Renal cortical epithelial cell (primary cell): ENCODE data around the gene GLMN. TPM values are rescaled to one million over a fixed set of nuclear protein-coding genes. Genes with fewer than 3 reads are reported as not detected.

Experiments used
- DNase-seq: peaks from one replicate; pipeline ENCODE4 v3.0.0-alpha.2; 2011; ENCODE audit warnings: low read depth
- total RNA-seq: library from RNA; depleted of rRNA; stranded (reverse); fragments of >200 nt; gene quantifications from 2 replicates; pipeline ENCODE4 v1.2.3, GENCODE V29; 2014

The GLMN gene, protein sequence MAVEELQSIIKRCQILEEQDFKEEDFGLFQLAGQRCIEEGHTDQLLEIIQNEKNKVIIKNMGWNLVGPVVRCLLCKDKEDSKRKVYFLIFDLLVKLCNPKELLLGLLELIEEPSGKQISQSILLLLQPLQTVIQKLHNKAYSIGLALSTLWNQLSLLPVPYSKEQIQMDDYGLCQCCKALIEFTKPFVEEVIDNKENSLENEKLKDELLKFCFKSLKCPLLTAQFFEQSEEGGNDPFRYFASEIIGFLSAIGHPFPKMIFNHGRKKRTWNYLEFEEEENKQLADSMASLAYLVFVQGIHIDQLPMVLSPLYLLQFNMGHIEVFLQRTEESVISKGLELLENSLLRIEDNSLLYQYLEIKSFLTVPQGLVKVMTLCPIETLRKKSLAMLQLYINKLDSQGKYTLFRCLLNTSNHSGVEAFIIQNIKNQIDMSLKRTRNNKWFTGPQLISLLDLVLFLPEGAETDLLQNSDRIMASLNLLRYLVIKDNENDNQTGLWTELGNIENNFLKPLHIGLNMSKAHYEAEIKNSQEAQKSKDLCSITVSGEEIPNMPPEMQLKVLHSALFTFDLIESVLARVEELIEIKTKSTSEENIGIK
- total RNA-seq: 11.2 and 15.3 TPM in 2 replicates

DNA sequence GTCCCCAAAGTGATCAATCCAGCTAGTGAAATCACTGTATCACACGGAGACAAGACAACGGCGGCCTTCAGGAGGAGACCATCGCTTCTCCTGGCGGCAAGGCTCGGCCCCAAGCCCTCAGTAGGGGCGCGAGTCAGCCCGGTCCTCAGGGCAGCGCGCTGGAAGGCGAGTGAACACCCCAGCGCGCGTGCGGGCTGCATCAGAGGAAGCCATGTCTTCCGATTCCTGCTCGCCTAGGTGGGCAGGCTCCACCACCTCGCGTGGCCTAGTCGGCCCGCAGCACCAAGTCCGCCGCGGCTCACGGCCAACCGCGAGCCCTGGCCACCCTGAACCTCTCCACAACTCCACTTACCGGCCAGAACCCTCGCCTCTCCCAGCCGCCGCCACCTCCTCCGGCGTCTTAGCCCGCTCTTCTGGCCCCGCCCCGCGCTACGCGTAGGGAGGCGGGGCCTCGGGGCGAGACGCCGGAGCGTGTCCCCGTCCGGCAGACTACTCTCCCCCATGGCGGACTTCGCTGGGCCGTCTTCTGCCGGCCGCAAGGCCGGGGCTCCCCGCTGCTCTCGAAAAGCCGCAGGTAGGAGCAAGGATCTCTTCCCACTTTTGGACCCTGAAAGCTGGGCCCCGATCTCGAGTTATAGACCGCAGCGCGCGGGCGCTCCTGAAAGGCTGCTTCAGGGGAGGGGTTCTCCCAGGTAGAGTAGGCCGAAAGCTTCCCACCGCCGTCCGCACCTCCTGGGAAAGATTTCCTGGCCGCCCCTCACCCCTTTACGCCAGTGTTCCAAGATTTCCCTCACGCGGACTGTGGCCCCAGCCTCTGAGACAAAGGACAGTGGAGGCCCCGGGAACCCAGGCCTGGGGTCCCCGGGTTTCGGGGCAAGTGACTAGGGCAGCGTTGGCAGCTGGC lies at the start of gene GLMN, which contains the start of gene RPAP2:
TSS of gene GLMN (minus strand) at position 415 of the 904 bp plus-strand sequence. CDS start 988 bp downstream, outside the sequence.
TSS of gene RPAP2 (plus strand) at position 487 of the 904 bp plus-strand sequence. CDS start at position 502, 15 bp downstream.
- DNase-seq: peak; percentile 58

- no peak for DNase-seq
Observed at GRCh38 chr1:92346866-92347640, 48.3 kb upstream of the GLMN start.

- no peak for DNase-seq
Observed at GRCh38 chr1:92343061-92343460, 44.3 kb upstream of the GLMN start.

GRCh38 chr1:92342401-92342800 lies 43.6 kb upstream of the GLMN start:
- DNase-seq: no peak

DNA sequence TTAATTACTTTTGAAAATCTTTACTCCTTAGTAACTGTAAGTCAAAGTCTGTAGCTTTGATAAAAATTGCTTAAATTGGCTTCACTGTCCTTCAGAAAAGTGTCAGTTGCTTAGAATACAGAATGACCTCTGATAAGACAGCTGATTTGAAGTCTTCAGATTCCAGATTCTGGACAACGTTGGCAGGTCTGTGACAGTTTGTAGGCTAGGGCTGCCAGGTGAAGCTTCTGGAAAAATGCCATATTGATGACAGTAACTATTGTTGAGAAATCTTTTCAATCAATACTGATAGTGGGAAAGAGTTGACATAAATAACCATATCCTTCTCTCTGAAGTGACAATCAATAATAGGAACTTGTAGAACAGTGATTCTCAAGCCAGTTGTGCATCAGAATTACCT lies 41.4 kb upstream of the GLMN start:
- DNase-seq: no peak

DNA sequence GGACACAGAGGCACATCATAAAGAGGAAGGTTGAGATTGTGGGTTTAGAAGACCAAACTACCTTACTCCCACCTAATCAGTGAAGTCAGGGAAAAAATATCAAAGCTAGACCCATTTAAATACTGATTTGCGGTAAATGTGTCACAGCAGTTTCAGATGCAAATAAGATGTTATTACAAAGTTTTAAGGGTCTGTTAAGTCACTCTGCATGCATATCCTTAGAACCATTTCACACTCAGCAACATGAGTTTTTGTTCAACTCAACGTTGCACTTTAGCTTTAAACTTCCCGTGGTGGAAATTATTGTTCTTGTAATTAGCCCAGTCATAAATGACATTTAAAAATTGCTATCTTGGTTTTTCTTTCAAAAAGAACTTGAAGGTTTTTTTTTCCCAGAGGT lies 34.9 kb upstream of the GLMN start:
- DNase-seq: no peak

DNA sequence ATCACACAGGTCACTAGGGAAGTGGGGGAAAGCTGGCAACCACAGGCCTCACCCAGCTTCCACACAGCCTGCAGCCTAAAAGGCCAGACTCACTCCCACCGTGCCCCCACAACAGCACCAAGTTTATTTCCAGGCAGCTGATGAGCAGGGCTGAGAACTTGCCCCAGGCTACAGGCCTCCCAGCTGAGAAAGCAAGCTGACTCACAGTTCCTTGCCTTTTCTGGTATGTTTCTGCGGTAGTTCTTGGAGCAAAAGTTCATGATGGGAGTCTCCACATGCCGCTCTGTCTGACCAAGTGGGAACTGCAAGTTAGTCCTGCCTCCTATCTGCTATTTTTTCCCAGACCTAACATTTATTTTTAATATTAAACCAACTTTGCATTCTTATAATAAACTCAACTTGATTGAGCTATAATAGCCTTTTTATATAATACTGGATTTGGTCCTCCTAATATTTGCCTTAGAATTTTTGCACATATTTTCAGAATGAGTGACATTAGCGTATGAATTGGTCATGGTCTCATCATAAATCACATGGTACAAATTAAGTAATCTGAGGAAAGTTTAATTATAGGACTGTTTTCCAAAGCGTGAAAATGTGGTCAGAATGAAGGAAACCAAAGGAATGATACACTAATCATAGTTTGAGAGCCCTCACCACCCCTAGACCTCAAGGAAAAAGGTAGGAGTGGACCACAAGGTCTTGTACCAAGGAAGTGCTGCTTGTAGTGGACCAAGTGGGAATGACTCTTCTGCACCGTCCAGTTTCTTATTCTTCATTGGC lies 30.8 kb upstream of the GLMN start:
- DNase-seq: peak; percentile 50

- no peak for DNase-seq
Observed at GRCh38 chr1:92327794-92328193, 29.0 kb upstream of the GLMN start.

DNA sequence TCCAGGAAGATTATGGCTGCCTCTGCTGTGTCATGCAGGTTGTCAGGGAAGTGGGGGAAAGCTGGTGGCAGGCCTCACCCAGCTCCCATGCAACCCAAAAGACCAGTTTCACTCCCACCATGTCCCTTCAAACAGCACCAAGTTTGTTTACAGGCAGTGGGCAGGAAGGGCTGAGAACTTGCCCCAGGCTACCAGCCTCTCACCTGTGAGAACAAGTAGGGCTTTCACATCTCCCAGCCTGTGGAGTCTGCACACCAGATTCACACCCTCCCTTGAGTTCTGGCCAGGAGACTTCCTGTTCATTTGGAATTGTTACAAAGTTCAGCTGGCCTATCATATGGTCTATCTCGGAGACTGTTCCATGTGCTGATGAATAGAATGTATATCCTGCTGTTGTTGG lies 27.9 kb upstream of the GLMN start:
- DNase-seq: no peak

GRCh38 chr1:92324784-92325183 lies 26.0 kb upstream of the GLMN start:
- DNase-seq: no peak

DNA sequence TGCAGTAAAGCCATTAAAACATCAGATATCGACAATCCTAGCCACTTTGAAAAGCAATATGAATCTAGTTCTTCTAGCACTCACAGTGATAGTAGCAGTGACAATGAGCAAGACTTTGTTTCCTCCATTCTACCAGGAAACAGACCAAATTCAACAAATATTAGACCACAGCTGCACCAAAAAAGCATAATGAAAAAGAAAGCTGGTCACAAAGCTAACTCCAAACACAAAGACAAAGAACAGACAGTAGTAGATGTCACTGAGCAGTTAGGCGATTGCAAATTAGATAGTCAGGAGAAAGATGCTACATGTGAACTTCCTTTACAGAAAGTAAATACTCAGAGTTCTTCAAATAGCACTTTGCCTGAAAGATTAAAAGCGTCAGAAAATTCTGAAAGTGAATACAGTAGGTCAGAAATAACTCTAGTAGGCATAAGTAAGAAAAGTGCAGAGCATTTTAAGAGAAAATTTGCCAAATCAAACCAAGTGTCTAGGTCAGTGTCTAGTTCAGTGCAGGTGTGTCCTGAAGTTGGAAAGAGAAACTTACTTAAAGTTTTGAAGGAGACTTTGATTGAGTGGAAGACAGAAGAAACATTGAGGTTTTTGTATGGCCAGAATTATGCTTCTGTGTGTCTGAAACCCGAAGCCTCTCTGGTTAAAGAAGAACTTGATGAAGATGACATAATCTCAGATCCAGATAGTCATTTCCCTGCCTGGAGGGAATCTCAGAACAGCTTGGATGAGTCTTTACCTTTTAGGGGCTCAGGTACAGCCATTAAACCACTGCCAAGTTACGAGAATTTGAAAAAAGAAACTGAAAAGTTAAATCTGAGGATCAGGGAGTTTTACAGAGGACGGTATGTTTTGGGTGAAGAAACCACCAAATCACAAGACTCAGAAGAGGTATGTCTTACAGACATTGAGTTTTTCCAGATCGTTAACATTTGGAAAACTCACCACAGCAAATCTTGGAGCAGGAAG lies 25.0 kb upstream of the GLMN start:
- no peak for DNase-seq

- DNase-seq: no peak
Observed at GRCh38 chr1:92317836-92318493, 19.2 kb upstream of the GLMN start.

GRCh38 chr1:92315766-92316599 lies 17.2 kb upstream of the GLMN start:
- DNase-seq: no peak

DNA sequence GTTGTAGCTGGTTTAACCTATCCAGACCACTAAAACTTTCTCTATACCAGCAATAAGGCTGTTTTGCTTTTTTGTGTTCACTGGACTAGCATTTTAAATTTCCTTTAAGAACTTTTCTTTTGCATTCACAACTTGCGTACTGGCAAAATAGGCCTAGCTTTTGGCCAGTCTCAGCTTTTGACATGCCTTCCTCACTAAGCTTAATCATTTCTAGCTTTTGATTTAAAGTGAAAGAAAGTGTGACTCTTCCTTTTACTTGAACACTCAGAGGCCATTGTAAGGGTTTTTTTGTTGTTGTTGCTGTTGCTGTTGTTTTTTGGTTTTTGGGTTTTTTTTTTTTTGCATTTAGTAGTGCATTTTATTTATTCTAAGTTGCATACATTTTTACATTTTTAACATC lies 15.2 kb upstream of the GLMN start:
- no peak for DNase-seq

DNA sequence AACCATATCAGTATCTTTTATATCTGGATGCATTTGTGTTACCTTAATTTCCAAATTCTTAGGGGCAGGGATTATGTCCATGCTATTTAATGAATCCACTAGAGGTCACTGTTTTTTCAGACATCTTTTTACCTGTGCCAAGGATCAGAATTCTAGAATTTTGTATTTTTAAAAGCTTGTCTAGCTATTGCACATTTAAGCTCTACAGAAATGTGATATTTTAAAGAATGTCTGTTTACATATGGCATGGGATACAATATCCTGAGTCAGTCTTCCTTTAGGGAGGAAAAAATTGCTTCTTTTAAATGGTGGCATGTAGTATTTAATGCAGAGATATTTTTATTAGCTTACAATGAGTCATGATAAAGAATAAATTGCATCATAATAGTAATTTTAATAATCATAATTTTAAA lies 11.4 kb upstream of the GLMN start:
- peak; percentile 55 for DNase-seq

- no peak for DNase-seq
Observed at GRCh38 chr1:92307980-92308379, 9.2 kb upstream of the GLMN start.

DNA sequence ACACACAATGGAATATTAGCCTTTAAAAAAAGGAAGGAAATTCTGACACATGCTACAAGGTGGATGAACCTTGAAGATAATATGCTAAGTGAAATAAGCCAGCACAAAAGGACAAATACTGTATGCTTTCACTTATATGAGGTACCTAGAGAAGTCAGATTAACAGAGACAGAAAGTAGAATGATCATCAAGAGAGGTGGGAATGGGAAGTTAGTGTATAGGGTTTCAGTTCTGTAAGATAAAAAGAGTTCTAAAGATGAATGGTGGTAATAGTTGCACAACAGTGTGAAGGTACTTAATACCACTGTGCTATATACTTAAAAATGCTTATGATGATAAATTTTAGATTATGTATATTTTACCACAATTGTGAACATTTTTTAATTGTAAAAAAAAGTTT lies 7.2 kb upstream of the GLMN start:
- no peak for DNase-seq

DNA sequence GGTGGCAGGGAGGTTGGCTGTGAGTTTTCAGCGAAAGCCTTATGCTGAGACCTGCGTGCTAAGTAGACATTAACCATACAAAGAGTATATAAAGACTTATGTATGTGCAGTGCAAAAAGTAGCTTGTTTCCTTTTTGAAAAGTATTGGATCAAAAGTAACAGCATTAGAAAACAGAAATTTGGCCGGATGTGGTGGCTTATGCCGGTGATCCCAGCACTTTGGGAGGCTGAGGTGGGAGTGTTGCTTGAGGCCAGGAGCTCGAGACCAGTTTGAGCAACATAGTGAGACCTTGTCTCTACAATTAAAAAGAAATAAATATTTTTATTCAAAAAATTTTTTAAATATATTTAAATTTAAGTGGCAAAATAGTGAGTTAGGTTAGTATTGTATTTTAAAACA lies 2.2 kb upstream of the GLMN start:
- no peak for DNase-seq
